GM12891 (cell line): ENCODE measurements around the gene LUC7L. TPM values are rescaled to one million over a fixed set of nuclear protein-coding genes. Genes with fewer than 3 reads are reported as not detected.

ENCODE experiments used
- DNase-seq: peaks from one replicate; pipeline ENCODE4 v3.0.0; 2011; ENCODE audit warnings: low spot score; ENCODE audit not compliant: insufficient read length
- FAIRE-seq: peaks from 2 replicates; lab custom pipeline; 2011; peaks lifted over from hg19 to GRCh38; lab: Jason Lieb, UNC
- PAX5 ChIP-seq: IDR thresholded peaks from 2 replicates; pipeline ENCODE4 v1.6.1; 2011; ENCODE audit warnings: low read length, moderate library complexity, mild to moderate bottlenecking; ENCODE audit not compliant: insufficient read depth, severe bottlenecking
- POLR2A ChIP-seq: IDR thresholded peaks from 2 replicates; pipeline ENCODE4 v1.6.1; 2011; ENCODE audit warnings: low read depth, low read length, control low read depth
- POLR2AphosphoS5 ChIP-seq: IDR thresholded peaks from 2 replicates; pipeline ENCODE4 v1.6.1; 2011; ENCODE audit warnings: low read depth, low read length, control low read depth
- POU2F2 ChIP-seq: IDR thresholded peaks from 2 replicates; pipeline ENCODE4 v1.6.1; 2011; ENCODE audit warnings: low read depth, mild to moderate bottlenecking, control low read depth, low read length, moderate library complexity
- SPI1 ChIP-seq: IDR thresholded peaks from 2 replicates; pipeline ENCODE4 v1.6.1; 2011; ENCODE audit warnings: low read depth, low read length, control low read depth
- TAF1 ChIP-seq: IDR thresholded peaks from 2 replicates; pipeline ENCODE4 v1.6.1; 2011; ENCODE audit warnings: low read depth, low read length, control low read depth
- polyA plus RNA-seq: library from polyadenylated mRNA; unstranded; fragments of >200 nt; gene quantifications from one replicate; pipeline ENCODE4 v1.2.1, GENCODE V29; 2012; ENCODE audit warnings: low read depth, missing spikeins, inconsistent platforms; ENCODE audit not compliant: missing spikeins

LUC7L gene
- 36.3 TPM for polyA plus RNA-seq

GRCh38 chr16:228852-229730, at the start of gene LUC7L:
TSS of gene LUC7L (minus strand) at chr16:229449. CDS start at chr16:229339, 110 bp downstream.
- FAIRE-seq, result peak; percentile 96
- TF ChIP-seq SPI1, result peak; percentile 36; the same call in 1 of the 2 replicates
- TF ChIP-seq POLR2AphosphoS5, result peak; percentile 97
- TF ChIP-seq POLR2A, result peak; percentile 96
- peak; percentile 28 for TF ChIP-seq PAX5
- TF ChIP-seq TAF1, result peak; percentile 82
- peak; percentile 87; the same call in 1 of the 2 replicates for TF ChIP-seq POU2F2
- DNase-seq, result peak; percentile 90

GRCh38 chr16:278863-279366, 49.7 kb upstream of the LUC7L start:
- TF ChIP-seq POU2F2, result no peak
- no peak for TF ChIP-seq POLR2A
- TF ChIP-seq TAF1, result no peak
- no peak for TF ChIP-seq SPI1
- DNase-seq (peak; percentile 73), FAIRE-seq (peak; percentile 76)

GRCh38 chr16:276426-277077, 47.3 kb upstream of the LUC7L start:
- TF ChIP-seq SPI1, result no peak
- no peak for TF ChIP-seq PAX5
- no peak for TF ChIP-seq TAF1
- no peak for TF ChIP-seq POLR2AphosphoS5
- TF ChIP-seq POU2F2, result no peak
- no peak for TF ChIP-seq POLR2A
- FAIRE-seq (no peak), DNase-seq (no peak)

GRCh38 chr16:275786-276232, 46.6 kb upstream of the LUC7L start, which contains the start of gene RGS11:
TSS of gene RGS11 (minus strand) at chr16:275944. CDS start at chr16:275911, 33 bp downstream.
- no peak for FAIRE-seq
- no peak for TF ChIP-seq SPI1
- TF ChIP-seq TAF1, result no peak
- no peak for TF ChIP-seq PAX5
- TF ChIP-seq POU2F2, result no peak
- no peak for TF ChIP-seq POLR2A
- no peak for TF ChIP-seq POLR2AphosphoS5

GRCh38 chr16:275041-275641, 45.9 kb upstream of the LUC7L start:
- DNase-seq, result peak; percentile 64
- peak; percentile 41 for FAIRE-seq
- TF ChIP-seq SPI1 (no peak), POU2F2 (no peak), TAF1 (no peak), PAX5 (no peak), POLR2A (no peak), POLR2AphosphoS5 (no peak)

More at GRCh38 chr16:275786-276232, 46.6 kb upstream of the LUC7L start, which contains the start of gene RGS11:
- no peak for DNase-seq

- FAIRE-seq, result no peak
- TF ChIP-seq POLR2A, result no peak
- TF ChIP-seq PAX5, result no peak
- no peak for TF ChIP-seq SPI1
- no peak for TF ChIP-seq POLR2AphosphoS5
- no peak for TF ChIP-seq TAF1
- TF ChIP-seq POU2F2, result no peak
- DNase-seq, result no peak
Measured at GRCh38 chr16:273547-274421, 44.5 kb upstream of the LUC7L start.

GRCh38 chr16:272633-273546, 43.6 kb upstream of the LUC7L start:
- TF ChIP-seq POLR2AphosphoS5, result no peak
- no peak for TF ChIP-seq SPI1
- no peak for TF ChIP-seq POLR2A
- TF ChIP-seq PAX5, result no peak
- no peak for TF ChIP-seq POU2F2
- no peak for TF ChIP-seq TAF1
- DNase-seq (no peak), FAIRE-seq (no peak)
